Measurements from ENCODE around the gene LPP.

Gene LPP

DNA sequence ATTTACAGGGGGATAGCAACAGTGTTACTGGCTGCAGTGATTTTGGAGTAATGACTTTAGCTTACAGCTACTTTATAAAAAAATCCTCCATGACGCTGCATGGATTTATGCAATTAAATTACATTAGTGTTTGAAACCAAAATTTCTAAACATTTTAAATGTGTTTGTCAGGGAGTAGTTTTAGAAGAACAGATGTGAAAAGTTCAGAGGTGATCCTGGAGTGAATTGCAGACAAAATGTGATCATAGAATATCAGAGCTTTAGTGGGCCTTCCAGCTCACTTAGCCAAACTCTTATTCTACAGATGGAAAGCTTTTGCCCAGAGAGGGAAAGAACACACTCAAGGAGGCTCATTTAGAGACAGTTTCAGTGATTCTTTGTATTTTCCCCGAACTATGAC is 376.3 kb downstream of the LPP start:
- ATAC-seq (ENCODE audit: low read depth) (no peak), DNase-seq (ENCODE audit: low spot score) (no peak)
- H3K9me3 ChIP-seq (ENCODE audit: severe bottlenecking), result no peaks in the 10 kb centered on the region
- H3K36me3 ChIP-seq (ENCODE audit: low read depth), result peaks cover 13% of the 10 kb centered on the region; the same call in 1 of the 2 replicates
- H3K4me1 ChIP-seq (ENCODE audit: insufficient read depth, poor library complexity, severe bottlenecking), result peaks cover 76% of the 10 kb centered on the region
- no peak for TF ChIP-seq CTCF (IDR thresholded peaks at IDR 0.05; ENCODE audit: poor library complexity, severe bottlenecking)
- no peak overlapping the region for H3K4me3 ChIP-seq (ENCODE audit: severe bottlenecking)
- peak overlapping the region; percentile 51 for H3K27ac ChIP-seq (ENCODE audit: poor library complexity, severe bottlenecking)
- H3K27me3 ChIP-seq (ENCODE audit: insufficient read depth, poor library complexity, severe bottlenecking), result no peaks in the 10 kb centered on the region

DNA sequence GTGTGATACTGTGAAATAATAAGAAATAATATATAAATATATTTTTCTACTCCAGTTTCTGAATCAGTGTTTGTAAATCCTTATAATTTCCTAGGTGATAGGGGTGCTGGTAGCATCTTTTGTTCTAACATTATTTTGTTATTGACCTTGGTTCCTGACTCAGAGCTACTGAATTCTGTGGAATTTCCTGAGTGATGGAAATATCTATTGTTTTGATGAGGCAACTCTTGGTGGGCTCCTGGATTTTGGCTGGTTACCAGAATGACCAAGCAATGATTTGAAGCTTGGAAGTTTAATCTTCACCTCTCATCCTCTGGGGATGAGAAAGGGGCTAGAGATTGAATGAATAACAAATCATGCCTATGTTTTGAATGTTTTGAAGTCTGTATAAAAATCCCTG is 377.3 kb downstream of the LPP start:
- H3K27ac ChIP-seq (ENCODE audit: poor library complexity, severe bottlenecking), result peak overlapping the region; percentile 51
- DNase-seq (ENCODE audit: low spot score), result no peak
- peaks cover 13% of the 10 kb centered on the region; the same call in 1 of the 2 replicates for H3K36me3 ChIP-seq (ENCODE audit: low read depth)
- ATAC-seq (ENCODE audit: low read depth), result peak; percentile 71
- TF ChIP-seq CTCF (IDR thresholded peaks at IDR 0.05; ENCODE audit: poor library complexity, severe bottlenecking), result no peak
- no peak overlapping the region for H3K4me3 ChIP-seq (ENCODE audit: severe bottlenecking)
- no peaks in the 10 kb centered on the region for H3K27me3 ChIP-seq (ENCODE audit: insufficient read depth, poor library complexity, severe bottlenecking)
- peaks cover 76% of the 10 kb centered on the region for H3K4me1 ChIP-seq (ENCODE audit: insufficient read depth, poor library complexity, severe bottlenecking)
- no peaks in the 10 kb centered on the region for H3K9me3 ChIP-seq (ENCODE audit: severe bottlenecking)

GRCh38 chr3:188533172-188533571 is 379.2 kb downstream of the LPP start:
- Histone ChIP-seq H3K27me3 (ENCODE audit: insufficient read depth, poor library complexity, severe bottlenecking) (no peaks in the 10 kb centered on the region), H3K27ac (ENCODE audit: poor library complexity, severe bottlenecking) (peak overlapping the region; percentile 53), H3K4me3 (ENCODE audit: severe bottlenecking) (no peak overlapping the region), H3K36me3 (ENCODE audit: low read depth) (peaks cover 13% of the 10 kb centered on the region; the same call in 1 of the 2 replicates), H3K9me3 (ENCODE audit: severe bottlenecking) (no peaks in the 10 kb centered on the region), H3K4me1 (ENCODE audit: insufficient read depth, poor library complexity, severe bottlenecking) (peaks cover 66% of the 10 kb centered on the region)
- ATAC-seq (ENCODE audit: low read depth), result no peak
- no peak for DNase-seq (ENCODE audit: low spot score)
- TF ChIP-seq CTCF (IDR thresholded peaks at IDR 0.05; ENCODE audit: poor library complexity, severe bottlenecking), result no peak

DNA sequence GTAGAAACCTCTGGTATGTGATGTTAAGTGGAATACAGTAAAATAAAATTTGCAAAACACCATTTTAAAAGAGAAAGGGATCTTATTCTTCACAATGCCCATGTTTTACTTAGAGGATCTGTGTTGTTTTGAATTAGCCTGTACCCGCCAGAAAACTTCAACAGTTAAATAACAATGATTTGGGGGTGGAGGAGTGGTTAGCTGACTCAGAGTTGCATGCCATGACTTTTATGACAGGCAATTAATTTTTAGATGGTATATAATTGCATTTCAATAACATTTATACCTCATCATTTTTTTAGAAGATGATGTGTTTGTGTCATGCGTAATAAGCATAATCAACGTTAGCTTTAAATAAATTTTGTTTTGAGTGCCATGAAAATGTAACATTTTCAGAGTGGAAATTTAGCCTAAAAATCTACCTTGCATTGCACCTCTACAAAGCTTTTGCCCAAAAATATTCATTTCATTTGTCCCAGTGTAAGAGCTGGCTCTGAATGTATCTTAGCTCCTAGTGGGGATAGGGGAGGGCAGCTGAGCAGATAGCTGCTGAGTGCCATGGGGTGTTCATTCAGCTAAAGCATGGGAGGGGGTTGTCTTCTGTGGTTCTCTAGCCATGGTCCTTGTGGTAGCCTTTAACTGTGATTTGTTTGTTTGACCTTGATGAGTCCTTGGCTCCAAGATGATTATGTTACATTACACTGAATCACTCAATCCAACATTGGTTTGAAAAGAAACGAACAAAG is 379.8 kb downstream of the LPP start:
- Histone ChIP-seq H3K4me3 (ENCODE audit: severe bottlenecking) (no peak overlapping the region), H3K36me3 (ENCODE audit: low read depth) (peaks cover 10% of the 10 kb centered on the region; the same call in 1 of the 2 replicates), H3K4me1 (ENCODE audit: insufficient read depth, poor library complexity, severe bottlenecking) (peaks cover 60% of the 10 kb centered on the region), H3K27me3 (ENCODE audit: insufficient read depth, poor library complexity, severe bottlenecking) (no peaks in the 10 kb centered on the region), H3K27ac (ENCODE audit: poor library complexity, severe bottlenecking) (peak overlapping the region; percentile 53), H3K9me3 (ENCODE audit: severe bottlenecking) (no peaks in the 10 kb centered on the region)
- TF ChIP-seq CTCF (IDR thresholded peaks at IDR 0.05; ENCODE audit: poor library complexity, severe bottlenecking), result no peak
- DNase-seq (ENCODE audit: low spot score), result no peak
- no peak for ATAC-seq (ENCODE audit: low read depth)

DNA sequence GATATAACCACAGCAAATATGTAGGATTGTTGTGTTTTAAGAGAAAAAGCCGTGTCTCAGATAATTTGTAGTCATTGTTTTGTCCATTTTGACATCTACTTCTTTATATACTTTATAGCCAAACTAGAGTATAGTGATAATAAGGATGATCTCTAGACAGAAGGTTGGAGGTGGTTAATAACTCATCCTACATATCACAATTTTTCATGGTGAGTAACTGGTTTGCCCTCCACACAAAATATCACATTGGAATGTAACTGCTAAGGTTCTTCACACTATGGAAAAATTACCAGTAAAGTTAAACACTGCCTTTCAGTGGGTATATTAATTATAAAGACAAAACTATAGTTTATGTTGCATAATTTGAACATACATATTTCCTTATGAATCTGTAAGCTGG is 380.7 kb downstream of the LPP start:
- DNase-seq (ENCODE audit: low spot score), result no peak
- H3K4me3 ChIP-seq (ENCODE audit: severe bottlenecking), result no peak overlapping the region
- 0 out of 2 replicates have a peak, but pooled peaks cover 6% of the 10 kb centered on the region for H3K36me3 ChIP-seq (ENCODE audit: low read depth)
- ATAC-seq (ENCODE audit: low read depth), result peak; percentile 58; the same call in 1 of the 3 replicates
- peak overlapping the region; percentile 53 for H3K27ac ChIP-seq (ENCODE audit: poor library complexity, severe bottlenecking)
- H3K9me3 ChIP-seq (ENCODE audit: severe bottlenecking), result no peaks in the 10 kb centered on the region
- no peak for TF ChIP-seq CTCF (IDR thresholded peaks at IDR 0.05; ENCODE audit: poor library complexity, severe bottlenecking)
- H3K27me3 ChIP-seq (ENCODE audit: insufficient read depth, poor library complexity, severe bottlenecking), result no peaks in the 10 kb centered on the region
- H3K4me1 ChIP-seq (ENCODE audit: insufficient read depth, poor library complexity, severe bottlenecking), result peaks cover 51% of the 10 kb centered on the region
